AG08396 (cell line): ENCODE measurements around the gene RRAGD.

ENCODE experiments used
- DNase-seq: peaks from one replicate; pipeline ENCODE4 v3.0.0; 2012; ENCODE audit warnings: low spot score, mixed read lengths

The RRAGD gene

DNA sequence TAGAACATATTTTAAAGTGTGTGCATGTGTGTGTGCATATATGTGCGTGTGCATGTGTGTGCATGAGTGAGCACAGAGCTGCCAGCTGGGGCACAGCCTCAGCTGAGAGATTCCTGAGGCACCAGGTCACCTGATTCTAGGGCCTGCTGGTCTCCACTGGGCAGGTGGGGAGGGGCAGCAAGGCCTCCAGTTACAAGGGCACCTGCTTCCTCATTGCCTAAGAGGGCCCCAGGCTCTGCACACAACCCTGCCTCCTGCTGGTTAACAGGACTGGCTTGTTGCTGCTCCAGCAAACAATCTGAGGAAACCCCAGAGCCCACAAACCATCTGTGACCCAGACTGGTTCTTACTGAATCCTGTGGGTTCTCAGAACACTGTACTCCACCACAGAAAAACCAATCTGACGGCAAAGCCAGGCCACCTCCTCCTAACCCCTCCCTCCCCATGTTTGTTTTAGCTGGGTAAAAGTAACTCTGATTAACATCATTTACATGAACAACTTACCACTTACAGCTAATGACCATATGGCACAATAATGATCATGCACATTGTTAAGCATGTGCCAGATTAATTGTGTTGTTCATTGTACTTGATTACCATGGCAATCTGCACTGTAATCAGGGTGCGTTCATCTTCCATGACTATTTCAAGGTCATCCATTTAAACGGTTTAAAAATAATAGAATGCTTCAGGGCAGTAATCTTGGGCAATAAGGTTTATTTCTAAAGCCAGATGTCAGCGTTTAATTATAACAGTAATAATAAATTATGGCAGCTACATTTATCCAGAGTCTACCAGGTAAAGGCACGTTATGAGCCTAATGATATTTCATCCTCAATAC is 36.4 kb downstream of the RRAGD start:
- no peak for DNase-seq

DNA sequence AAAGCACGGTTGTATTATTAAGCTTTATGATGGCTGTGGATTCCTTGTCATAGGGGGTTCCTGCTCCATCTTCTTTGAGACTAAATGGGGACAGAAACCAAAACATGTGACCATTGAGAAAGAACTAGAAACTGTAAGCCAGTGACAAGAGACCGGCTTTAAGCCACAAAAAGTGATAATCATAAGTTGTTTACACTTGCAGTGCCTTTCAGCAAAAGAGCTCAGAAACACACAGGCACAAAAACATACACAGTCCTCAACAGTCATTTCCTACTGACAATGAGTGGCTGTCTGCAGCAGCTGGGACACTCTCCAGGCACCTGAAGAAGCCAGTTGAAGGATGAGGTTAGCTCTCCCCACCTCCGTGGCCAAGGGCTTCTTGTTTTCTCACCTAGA is 39.6 kb downstream of the RRAGD start:
- DNase-seq = no peak

DNA sequence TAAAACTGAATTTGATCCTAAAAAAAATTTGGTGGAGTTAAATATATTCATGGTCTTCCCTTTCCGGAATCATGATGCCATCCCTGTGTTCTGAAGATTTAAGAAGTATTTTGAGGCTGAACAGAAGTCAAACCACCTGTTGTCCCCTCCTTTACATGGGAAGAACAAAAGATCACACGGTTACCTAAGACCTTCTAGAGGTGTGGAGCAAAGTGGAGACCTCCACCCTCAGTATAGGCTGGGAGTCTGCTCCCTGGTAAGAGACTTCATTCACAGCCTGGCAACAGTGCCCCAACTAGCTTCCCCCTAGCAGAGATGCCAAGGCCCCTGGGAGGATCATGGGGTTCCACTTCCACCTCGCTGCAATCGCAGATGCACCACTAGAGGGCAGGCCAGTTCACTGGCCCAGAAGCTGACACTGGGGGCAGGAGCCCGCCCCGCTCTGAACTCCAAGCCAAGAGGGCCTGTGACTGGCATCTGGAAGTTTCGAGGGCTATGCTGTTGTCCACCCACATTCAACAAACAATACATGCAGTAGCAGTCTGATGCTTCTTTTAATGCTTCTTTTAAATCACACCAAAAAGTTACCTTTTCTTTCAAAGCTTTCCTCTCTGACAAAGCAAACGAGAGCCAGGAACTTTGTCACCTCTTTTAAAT is 40.1 kb downstream of the RRAGD start:
- peak; percentile 79 for DNase-seq

DNA sequence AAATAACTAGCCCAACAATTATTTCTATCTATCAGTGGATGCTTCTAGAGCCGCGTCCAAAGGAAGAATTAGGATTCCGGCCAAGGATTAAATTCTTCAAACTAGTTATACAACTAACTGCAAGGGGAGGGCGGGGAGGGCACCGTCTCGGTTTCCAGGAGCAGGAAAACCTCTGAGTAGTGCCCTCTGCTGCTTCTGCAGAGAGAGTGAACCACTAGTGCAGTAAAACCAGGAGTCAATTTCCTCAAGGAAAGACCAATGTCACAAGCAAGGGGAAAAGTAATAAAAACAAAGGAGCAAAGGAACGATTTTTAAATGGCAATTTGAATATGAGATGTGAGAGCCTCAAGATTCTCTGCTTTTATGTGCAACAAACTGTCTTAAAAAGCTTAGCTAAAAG is 43.1 kb downstream of the RRAGD start:
- DNase-seq = peak; percentile 60

DNA sequence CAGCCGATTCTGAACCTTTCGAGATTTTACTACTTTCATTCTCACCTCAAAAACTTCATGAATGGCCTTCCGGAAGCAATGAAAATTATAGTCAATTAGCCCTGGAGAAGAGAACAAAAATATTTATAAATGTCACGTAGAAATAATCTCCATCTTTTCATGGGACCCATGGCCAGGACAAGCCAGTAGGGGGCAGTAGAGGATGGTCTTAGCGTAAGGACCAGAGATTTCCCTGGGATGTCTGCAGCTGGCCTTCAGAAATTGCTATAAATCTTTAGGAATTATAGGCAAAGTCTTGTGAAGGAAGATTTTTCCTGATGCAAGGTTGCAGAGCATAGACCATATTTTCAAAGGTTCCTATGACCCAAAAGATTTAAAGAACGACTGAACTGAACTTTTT is 44.0 kb downstream of the RRAGD start:
- DNase-seq = peak; percentile 51

DNA sequence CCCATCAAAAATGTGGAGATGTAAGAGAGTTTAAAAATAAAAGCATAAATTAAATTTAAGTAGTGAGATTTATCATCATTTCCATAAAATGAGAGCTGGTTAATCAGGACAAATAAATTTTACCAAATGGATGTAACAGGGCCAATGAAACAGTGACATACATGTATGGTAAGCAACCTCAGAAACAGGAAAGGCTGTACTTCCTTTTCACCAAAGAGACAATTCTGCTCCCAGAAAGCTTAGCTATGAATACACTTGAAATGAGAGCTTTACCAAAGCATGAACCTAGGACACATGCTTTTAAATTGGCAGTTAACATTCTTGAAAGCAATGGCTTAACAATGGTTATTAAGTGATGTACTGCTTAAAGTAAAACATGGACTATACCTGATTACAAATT is 47.5 kb downstream of the RRAGD start:
- DNase-seq = no peak

DNA sequence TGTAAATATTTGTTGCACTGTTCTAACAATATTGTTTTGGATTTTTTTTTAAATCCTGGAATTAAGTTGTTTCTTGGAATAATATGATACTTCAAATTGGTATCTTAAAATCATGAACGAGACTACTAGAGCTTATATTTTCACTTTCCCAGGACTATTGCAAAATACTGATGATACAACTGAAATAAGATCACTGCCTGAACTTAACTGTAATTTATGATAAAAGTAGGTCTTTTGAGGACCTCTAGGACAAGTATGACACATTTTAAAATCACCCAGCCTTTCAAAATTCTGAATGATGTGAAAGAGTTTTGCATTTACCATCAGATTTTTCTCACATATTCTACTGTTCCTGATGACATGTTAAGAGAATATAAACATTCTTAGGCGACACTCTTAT is 50.9 kb downstream of the RRAGD start:
- no peak for DNase-seq

DNA sequence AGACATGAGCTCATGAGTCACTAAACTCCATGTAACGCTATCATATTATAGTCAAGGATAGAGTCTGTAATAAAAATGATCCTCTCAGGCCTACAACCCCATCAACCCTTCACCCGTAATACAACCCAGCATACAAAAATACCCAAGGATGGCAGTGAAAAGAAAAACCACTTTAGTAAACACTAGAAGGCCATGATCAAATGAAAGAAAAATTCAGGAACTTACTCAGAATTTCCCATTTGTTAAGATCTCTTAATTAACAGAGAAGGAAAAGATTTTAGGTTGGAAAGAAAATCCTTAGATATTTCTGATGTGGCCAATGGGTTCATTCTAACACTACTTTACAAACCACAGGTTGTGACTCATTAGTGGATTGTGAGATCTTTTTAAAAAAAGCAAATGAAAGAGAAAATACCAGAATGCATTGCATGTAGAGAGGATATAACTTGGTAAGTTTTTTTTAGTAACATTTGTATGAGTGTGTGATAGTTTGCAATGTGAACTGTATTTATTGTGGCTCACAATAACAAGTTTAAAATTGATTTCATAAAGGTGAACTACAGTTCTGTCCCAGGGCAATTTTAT is 51.6 kb downstream of the RRAGD start:
- no peak for DNase-seq

DNA sequence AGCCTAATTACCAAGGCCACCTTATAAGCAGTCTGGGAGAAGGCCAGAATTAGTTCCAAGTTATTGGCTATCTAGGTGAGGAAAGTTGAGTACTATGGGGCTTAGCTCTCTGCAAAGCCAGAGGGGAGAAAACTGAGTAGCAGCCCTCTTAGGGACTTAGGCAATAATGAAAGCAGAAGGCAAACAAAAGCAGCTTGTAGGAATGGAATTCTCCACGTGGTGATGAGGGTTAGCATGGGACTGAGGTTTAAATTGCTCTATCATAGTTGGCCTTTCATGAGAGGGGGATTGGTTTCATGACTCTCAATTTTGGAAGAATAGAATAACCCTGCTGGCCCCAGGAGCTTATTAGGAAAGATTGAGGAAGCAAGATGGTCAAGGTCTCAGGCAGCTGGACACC is 52.5 kb downstream of the RRAGD start:
- no peak for DNase-seq

DNA sequence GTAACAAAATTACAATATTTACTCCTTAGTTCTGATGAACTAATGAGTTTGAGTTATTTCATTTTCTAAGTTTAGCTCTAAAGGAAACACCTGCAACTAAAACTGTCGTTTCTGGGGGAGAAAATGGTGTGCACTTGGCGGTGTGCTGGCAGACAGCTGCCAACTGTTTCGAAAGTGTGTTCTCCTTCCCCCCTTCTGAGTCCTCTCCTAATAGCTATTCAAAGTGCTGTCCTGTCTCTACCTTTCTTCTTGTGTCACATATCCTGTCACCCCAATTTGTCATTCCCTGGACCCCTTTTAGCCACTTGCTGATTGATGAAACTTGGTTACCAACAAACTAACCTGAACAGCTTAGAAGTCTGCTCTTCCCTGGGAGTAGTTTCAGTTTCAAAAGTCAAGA is 54.7 kb downstream of the RRAGD start:
- no peak for DNase-seq

DNA sequence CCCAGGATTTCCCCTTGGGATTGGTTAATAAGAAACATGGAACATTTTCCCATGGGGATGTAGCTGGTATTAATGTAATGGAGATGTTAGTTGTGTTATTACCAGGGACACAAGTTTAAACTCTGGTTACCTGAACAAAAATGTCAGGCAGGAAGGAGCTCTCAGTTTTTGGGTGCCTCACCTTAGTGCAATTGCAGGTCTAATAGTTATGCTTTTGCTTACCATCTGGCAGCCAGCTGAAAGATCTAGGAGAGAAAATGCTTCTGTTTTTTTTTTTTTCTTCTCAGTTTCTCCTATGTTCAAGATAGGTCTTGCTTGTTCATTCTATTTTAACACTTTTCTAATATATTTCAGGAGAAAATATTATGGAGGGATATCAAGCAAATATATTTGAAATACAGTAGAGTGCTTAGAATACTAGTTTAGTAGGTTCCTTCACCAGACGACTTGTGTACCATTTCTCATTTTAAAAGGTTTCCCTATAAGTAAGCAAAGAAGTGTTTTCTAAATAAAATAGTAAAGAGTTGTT is 55.4 kb downstream of the RRAGD start:
- DNase-seq = no peak

DNA sequence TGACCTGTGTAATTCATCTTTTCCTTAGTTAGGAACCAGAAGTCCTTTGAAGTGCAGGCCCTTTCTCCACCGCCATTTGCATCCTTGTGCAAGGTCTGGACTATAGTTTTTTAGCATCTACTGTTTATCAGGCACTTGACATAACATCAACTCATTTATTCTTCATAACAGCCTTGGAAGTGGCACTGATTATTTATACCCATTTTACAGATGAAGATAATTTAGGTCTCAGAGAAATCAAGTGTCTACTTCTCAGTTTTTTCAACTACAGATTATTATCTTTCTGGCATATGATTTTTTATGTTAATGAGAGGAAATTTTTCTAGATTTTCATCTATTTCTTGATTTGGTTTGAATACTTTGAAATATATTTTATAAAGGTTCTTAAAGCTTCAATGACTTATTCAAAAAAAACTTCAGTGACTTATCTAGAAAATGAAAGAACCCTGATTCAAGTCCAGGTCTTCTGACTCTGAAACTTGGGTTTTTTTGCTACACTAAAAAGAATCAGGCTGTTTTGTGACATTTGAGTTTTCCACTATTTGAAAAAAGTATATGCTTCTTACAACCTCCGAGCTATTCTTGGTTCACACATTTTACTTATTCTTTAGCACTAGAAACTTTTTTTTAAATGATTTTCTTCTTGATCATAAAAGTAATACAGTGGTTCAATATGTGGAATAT is 56.4 kb downstream of the RRAGD start:
- DNase-seq = no peak

DNA sequence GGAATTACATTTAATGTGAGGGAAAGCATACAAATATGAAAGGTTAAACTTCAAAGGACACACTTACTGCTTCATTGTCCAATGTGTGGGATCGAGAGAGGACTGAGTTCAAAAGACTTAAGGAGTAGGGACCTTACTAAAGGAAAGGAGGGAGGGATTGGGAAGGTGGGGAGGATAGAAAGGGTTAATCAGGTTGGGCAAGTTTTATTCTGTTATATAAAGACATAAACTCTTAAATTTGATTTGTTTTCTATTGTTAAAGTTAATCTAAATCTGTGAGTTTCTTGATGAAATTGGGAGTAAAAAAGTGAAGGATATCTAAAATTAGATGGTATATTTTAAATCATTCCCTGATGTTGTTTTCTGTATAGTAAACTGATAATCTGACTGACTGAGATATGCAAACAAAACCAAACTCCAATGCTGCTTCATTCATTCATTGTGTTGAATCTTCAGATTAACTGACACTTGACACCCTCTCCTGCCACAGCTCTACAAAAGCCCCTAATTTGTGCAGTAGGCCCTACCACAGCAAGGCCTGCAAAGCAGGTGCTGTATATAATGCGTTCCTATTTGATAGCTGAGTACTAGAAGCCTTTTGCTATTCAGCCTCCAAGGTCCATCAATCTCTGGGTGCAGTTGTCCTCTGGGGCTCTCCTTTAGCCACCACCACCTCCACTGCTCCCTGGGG is 58.2 kb downstream of the RRAGD start:
- no peak for DNase-seq

DNA sequence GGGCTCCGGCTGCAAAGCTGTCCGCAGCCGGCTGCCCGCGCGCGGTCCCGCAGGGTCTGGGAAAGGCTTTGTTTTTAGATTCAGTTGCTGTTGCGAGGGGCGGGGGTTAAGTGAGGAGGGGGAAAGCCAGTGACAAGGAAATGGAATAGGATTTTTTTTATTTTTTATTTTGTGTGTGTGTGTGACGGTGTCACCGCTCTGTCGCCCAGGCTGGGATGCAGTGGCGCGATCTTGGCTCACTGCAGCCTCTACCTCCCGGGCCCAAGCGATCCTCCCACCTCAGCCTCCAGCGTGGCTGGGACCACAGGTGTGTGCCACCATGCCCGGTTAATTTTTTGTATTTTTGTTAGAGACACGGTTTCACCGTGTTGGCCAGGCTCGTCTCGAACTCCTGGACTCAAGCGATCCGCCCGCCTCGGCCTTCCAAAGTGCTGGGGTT is 58.9 kb downstream of the RRAGD start:
- no peak for DNase-seq

DNA sequence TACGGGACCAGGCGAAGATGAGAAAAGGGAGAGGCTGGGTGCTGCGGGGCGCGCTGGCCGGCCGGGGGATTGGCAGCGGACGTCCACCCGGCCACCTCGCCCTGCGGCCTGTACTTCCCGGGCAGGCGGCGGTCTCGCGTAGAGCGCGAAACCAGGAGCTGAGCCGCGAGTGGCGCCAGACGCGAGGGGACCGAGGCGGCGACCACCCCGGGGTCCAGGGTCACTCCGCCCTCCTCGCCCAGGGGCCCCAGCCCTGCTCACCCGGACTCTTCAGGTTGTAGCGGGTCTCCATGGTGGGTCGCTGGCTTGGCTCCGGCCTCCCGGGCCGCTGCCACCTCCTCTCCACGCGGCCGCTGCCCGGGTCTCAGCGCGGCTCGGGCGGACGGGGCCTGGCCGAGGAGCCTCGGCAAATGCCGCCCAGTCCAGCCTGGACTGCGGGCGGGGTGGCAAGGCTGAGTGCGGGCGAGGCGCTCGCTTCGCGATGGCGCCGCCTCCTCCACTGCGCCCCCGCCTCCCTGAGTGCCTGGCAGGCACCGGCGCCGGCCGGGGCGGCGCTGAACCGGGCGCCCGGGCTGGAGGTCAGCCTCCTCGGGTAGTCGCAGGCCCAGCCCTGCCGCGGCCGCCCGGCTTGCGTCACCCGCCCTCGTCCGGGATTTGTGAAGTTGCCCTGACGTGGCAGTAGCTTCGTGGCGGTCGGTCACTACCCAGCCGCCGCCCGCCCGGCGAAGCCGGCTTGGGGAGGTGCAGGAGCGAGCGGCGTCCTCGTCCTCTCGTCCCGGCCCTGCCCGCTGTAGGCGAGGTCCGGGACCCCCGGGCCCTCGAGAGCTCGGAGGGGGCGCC is 59.6 kb downstream of the RRAGD start, which contains the start of gene UBE2J1:
UBE2J1 (minus strand) TSS at position 445 of the 840 bp plus-strand sequence; CDS start at position 292, 153 bp downstream.
- DNase-seq = peak; percentile 95

DNA sequence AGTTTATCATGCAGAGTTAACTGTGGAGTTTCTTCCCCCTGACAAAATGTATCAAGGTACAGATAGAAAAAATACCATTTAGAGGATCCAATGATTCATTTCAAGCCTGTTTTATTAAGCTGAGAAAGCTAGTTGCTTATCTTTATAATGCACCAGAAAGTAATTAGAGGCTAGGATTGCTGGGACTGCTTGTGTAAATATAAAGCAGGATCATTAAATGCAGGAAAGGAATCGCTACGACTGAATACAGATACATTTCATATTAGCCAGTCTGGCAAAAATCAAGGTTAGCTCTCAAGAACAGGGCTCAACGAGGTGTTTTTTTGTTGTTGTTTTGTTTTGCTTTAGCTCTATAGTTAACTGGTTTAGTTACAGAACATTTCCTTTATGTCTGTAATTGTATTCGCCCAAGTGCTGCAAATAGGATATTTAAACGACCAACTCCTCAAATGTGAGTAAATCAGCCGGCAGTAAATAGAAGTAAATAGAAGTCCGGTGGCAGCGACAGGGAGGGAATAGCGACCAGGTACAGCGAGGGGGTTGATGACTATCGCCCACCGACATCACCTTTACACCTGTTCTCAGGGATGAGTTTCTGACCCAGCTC is 60.3 kb downstream of the RRAGD start:
- no peak for DNase-seq

DNA sequence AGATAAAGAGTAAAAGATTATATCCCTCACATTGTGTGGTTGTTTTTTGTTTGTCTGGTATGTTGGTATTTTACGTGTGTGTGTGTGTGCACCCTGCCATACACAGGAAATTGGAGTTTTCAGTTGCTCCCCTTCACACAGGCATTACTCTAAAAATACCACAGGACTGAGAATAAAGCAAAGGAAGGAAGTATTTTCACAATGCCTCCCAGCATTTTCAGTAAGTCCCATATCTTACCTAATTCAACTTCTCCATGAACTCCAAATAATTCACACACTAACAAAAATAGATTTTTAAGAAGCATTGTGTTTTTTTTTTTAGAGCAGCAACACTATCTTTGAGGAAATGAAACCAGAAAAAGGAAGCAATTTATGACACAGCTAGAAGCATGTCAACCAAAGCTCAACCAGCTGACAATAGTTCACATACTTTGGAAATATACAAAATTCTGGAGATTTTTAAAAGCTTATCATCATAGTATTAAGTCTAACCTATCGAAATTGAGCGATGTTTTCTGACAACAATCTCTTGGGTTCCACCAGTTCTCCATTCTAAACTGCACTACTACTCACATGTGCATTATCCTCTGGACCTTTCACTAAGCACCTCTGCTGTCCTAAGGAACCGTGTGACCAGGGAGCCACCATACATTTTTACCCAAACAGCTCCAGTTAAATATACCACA is 61.6 kb downstream of the RRAGD start:
- no peak for DNase-seq

DNA sequence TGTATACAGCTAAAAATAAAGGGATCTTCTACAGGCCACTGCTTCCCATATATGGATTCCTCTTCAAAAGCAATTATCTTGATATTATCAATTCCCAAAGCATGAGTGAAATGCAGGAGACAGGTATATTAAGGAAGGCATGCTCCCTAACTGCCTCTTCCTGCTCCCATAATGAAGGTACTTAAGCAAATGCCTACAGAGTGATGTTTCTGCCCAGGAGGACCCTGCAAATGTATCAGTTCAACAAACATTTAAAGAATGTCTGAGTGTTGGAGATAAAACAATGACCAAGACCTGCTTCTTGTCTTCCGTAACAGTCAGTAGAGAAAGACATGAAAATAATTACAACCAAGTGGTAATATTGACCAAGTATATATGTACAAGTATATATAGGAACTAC is 63.7 kb downstream of the RRAGD start:
- DNase-seq = no peak

DNA sequence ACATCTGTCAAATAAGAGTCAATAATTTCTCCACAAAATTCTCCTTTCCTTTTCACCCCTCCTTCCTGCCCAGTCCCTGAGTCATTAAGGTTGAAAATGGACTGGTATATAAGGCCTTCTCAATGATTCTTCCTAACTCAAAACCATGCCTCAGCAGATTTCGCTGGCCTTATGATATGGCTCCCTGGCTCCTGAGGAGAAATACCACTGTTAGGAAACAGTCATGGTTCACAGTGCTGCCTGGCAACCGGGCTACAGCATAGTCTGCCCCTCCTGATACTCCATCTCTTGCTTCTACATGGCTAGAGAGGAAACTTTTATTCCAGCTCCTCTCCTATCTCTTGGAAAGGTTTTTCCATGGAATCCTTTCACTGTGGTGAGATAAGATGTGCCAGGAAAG is 64.2 kb downstream of the RRAGD start:
- peak; percentile 45 for DNase-seq

DNA sequence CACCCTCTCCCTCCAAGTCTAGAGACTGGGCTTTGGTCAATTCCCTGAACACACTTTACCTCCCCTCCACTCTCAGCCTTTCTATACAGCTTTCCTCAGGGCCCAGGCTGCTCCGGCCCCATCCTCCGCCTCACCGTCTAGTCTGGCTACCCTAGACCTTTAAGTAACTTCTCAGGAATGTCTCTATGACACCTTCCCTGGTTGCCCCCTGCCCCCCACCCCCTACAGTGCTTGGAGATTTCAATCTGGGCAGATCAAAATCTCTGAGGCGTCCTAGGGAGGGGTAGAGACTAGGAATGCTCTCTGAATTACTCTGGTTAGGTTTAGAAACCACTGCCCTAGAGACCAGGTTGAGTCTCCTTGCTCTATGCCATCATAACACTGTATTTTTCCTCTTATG is 65.6 kb downstream of the RRAGD start:
- DNase-seq = no peak
